GM12801 (cell line): Measurements from ENCODE around the gene FAM13A.

Experiments
- TF ChIP-seq, protein P1 (sequence below): IDR thresholded peaks from one replicate; pipeline ENCODE4 v1.5.1; 2011; ENCODE audit warnings: control low read depth; ENCODE audit not compliant: insufficient read length; ENCODE audit errors: extremely low read depth

Gene FAM13A

DNA sequence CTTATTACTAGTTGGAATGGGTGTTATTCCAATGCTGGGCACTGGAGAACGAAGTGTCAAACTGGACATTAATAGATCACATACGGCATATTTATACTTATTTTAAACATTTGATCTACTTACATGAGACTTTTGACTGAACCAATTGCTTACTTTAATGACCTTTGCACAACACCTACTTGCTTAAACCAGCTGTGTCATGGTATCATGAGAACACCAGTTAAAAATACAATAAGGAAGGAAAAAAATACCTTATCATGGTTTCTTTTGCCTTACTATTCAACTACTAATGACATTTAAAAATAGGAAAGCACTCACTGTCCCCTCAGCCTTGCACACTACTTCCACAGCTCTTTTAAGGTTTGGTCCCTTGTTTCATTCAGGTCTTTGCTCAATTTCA, 146.9 kb downstream of the FAM13A start:
- TF ChIP-seq, protein P1, sequence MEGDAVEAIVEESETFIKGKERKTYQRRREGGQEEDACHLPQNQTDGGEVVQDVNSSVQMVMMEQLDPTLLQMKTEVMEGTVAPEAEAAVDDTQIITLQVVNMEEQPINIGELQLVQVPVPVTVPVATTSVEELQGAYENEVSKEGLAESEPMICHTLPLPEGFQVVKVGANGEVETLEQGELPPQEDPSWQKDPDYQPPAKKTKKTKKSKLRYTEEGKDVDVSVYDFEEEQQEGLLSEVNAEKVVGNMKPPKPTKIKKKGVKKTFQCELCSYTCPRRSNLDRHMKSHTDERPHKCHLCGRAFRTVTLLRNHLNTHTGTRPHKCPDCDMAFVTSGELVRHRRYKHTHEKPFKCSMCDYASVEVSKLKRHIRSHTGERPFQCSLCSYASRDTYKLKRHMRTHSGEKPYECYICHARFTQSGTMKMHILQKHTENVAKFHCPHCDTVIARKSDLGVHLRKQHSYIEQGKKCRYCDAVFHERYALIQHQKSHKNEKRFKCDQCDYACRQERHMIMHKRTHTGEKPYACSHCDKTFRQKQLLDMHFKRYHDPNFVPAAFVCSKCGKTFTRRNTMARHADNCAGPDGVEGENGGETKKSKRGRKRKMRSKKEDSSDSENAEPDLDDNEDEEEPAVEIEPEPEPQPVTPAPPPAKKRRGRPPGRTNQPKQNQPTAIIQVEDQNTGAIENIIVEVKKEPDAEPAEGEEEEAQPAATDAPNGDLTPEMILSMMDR: no peak

DNA sequence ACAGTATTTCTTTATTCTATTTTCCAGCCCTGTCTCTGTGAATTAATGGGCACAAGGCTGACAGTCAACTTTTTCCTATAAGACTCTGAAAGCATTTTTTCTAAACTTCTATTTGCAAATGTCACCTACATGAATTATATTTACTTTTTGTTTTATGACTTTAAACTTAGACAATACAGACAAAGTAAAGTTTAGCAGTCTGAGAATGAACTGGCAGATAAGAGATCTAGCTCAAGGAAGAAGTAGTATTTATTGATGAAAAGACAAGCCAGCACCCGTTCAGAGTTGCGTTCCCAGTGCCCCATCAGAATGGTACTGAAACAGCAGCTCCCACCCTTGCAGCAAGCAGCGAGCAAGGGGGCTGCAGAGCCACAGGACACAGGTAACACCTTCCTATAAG, 148.5 kb downstream of the FAM13A start:
- TF ChIP-seq, protein P1: no peak

DNA sequence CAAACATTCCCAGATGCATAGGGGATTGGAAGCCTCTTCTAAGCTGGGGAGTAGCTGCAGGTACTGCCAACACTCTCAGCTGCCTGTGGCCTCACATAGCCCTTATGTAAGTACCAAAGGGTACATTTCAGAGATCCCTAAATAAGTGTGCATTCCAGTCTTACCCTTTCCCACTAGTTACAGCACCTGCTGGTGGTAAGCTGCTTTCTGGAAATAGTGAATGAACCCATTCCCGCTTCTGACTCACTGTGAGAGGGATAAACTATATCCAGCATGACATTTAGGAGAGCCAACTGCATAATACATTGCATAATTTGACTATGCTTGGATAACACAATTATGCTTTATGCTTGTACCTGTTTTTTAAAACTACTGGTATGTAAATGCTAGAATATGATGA, 149.0 kb downstream of the FAM13A start:
- TF ChIP-seq, protein P1: no peak

DNA sequence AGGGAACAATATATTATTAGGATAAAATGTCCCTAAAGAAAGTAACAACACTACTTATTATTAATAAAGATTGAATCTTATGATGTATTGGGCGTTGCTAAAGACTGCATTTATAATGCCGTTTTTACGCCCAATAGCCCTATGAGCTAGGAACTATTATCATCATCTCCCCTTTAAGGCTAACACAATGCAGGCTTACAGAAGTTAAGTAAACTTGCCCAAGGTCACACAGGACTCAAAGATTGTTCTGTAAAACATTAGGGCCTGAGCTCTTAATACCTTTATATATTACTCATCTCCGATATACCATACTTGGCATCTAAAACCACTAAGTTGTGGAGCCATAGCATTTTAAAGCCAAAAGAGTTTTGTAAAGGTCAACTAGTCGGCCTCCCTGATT, 149.5 kb downstream of the FAM13A start:
- TF ChIP-seq, protein P1: no peak

DNA sequence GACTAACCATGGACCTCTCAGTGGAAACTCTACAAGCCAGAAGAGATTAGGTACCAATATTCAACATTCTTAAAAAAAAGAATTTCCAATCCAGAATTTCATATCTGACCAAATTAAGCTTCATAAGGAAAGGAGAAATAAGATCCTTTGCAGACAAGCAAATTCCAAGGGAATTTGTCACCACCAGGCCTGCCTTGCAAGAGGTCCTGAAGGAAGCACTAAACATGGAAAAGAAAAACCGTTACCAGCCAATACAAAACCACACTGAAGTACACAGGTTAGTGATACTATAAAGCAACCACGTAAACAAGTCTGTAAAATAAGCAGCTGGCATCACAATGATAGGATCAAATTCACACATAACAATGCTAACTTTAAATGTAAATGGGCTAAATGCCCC, 156.6 kb downstream of the FAM13A start:
- TF ChIP-seq, protein P1: no peak

DNA sequence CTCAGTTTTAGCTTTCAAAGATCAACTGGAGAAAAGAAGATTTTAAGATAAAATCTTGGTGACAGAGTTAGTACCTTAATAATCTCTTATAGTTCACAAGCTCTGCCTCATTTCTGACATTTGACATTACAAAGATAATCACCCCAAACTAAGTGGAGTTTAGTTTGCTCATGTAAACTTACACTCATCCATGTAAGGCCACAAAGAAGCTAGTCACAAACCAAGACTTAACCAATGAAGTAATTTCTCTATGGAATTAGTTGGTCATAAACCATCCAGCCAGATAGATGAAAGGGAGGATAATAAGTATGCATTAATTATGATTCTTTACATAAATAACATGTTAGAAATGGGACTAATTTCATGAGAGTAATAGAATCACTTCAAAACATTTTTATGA, 159.2 kb downstream of the FAM13A start:
- TF ChIP-seq, protein P1: no peak

DNA sequence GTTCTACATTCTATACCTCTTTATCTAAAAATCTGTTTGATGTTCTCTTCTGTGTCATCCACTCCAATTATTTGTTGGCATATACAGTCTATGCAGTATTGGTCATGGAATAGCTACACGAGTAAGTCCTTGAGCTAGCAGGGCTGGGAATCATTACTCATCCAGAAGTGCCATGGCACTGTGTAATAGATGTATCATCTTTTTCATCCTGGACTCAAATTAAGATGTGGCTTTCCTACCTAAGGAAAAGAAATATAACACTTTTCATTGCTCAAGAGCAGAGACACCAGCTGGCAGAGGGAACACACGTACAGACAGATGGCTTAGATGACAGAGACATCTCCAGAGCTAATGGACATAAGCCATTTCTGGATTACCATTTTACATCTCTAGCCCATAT, 159.8 kb downstream of the FAM13A start:
- TF ChIP-seq, protein P1: no peak

DNA sequence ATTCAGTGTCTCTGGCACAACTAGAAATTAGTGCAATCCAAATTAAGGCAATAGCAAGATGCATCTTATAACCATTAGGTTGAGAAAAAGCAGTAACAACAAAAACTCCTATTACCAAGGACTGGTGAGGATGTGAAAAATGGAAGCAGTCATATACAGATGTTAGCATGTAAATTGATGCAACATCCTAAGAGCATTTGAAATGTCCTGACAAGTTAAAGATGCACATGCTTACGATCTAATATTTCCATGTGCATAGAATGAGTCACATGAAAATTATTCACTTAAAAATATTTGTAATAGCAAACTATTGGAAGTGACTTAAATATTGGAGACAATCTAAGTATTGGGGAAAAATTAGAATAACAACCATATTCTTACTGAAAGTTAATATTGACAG, 163.0 kb downstream of the FAM13A start:
- TF ChIP-seq, protein P1: no peak
